Tibial artery (tissue), 4 donors: Measurements from ENCODE around the gene LENG9.

ENCODE experiments used
- DNase-seq, 2 donors: peaks; one replicate each; pipeline ENCODE4 v3.0.0-alpha.2; 2019
- H3K27ac ChIP-seq, 2 donors: fragments of 200-600 bp; sonication (generic) in 1 of 2; 1 replicate in 1 of 2; 2 replicates in 1 of 2; pipeline ENCODE4 v1.5.1; 2018 to 2019; ENCODE audit warnings: mild to moderate bottlenecking in 1 of 2
- H3K27me3 ChIP-seq, 2 donors: fragments of 200-600 bp; sonication (generic) in 1 of 2; one replicate each; pipeline versions ENCODE4 v1.5.1 to v1.6.0; 2016 to 2019
- H3K36me3 ChIP-seq, 3 donors: fragments of 200-600 bp; sonication (generic) in 2 of 3; one replicate each; pipeline ENCODE4 v1.5.1; 2016 to 2019; ENCODE audit warnings: mild to moderate bottlenecking in 2 of 3
- H3K4me1 ChIP-seq, 4 donors: fragments of 200-600 bp; sonication (generic) in 2 of 4; 1 replicate in 3 of 4; 2 replicates in 1 of 4; pipeline ENCODE4 v1.5.1; 2016 to 2019
- H3K4me3 ChIP-seq, 2 donors: fragments of 200-600 bp; sonication (generic) in 1 of 2; 1 replicate in 1 of 2; 2 replicates in 1 of 2; pipeline ENCODE4 v1.5.1; 2018 to 2019; ENCODE audit warnings: mild to moderate bottlenecking in 2 of 2
- H3K9me3 ChIP-seq, 3 donors: fragments of 200-600 bp; sonication (generic) in 1 of 3; one replicate each; pipeline ENCODE4 v1.5.1; 2016 to 2019
- intact Hi-C: fragments of 100-400 bp; cut with DNase I; formaldehyde crosslinking; loops from one replicate; pipeline ENCODE4 v1.15.0; 2023; ENCODE audit warnings: low total_unique reads
- TF ChIP-seq, protein P1 (sequence below), 2 experiments: fragments of 200-600 bp in 1 of 2; fragments of 450-650 bp in 1 of 2; IDR thresholded peaks; one replicate each; pipeline ENCODE4 v1.5.1; 2017 to 2019; ENCODE audit warnings: antibody characterized with exemption in 2 of 2, mild to moderate bottlenecking in 1 of 2, moderate library complexity in 1 of 2

The LENG9 gene

GRCh38 chr19:54430306-54431254 lies 33.0 kb downstream of the LENG9 start:
- DNase-seq: no peak
- TF ChIP-seq, protein P1, sequence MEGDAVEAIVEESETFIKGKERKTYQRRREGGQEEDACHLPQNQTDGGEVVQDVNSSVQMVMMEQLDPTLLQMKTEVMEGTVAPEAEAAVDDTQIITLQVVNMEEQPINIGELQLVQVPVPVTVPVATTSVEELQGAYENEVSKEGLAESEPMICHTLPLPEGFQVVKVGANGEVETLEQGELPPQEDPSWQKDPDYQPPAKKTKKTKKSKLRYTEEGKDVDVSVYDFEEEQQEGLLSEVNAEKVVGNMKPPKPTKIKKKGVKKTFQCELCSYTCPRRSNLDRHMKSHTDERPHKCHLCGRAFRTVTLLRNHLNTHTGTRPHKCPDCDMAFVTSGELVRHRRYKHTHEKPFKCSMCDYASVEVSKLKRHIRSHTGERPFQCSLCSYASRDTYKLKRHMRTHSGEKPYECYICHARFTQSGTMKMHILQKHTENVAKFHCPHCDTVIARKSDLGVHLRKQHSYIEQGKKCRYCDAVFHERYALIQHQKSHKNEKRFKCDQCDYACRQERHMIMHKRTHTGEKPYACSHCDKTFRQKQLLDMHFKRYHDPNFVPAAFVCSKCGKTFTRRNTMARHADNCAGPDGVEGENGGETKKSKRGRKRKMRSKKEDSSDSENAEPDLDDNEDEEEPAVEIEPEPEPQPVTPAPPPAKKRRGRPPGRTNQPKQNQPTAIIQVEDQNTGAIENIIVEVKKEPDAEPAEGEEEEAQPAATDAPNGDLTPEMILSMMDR (IDR thresholded peaks at IDR 0.05): no peak
- intact Hi-C loops: no loop called here
- H3K4me1 ChIP-seq: peaks cover 0 to 33% (median 14%) of the 10 kb centered on the region in 4 donors
- no peak overlapping the region for H3K27ac ChIP-seq
- no peaks in the 10 kb centered on the region for H3K36me3 ChIP-seq
- peaks cover 15 to 52% of the 10 kb centered on the region in 2 donors for H3K27me3 ChIP-seq
- no peaks in the 10 kb centered on the region for H3K9me3 ChIP-seq
- no peak overlapping the region for H3K4me3 ChIP-seq

- DNase-seq: no peak
- Histone ChIP-seq H3K36me3 (no peaks in the 10 kb centered on the region), H3K27ac (no peak overlapping the region), H3K4me1 (peaks cover 0 to 24% (median 11%) of the 10 kb centered on the region in 4 donors), H3K4me3 (no peak overlapping the region), H3K9me3 (no peaks in the 10 kb centered on the region), H3K27me3 (peaks cover 15 to 55% of the 10 kb centered on the region in 2 donors)
- TF ChIP-seq, protein P1 (IDR thresholded peaks at IDR 0.05): no peak
- intact Hi-C loops: no loop called here
These were observed 33.9 kb downstream of the LENG9 start for GRCh38 chr19:54429545-54430227.

- no peak for DNase-seq
- TF ChIP-seq, protein P1 (IDR thresholded peaks at IDR 0.05): no peak
- Histone ChIP-seq H3K27ac (no peak overlapping the region), H3K27me3 (peaks cover 15 to 57% of the 10 kb centered on the region in 2 donors), H3K36me3 (no peaks in the 10 kb centered on the region), H3K9me3 (no peaks in the 10 kb centered on the region), H3K4me1 (peaks cover 0 to 19% (median 11%) of the 10 kb centered on the region in 4 donors), H3K4me3 (no peak overlapping the region)
- intact Hi-C loops: no loop called here
These were observed 34.4 kb downstream of the LENG9 start for GRCh38 chr19:54429176-54429495.

- Histone ChIP-seq H3K4me1 (peaks cover 0 to 16% (median 11%) of the 10 kb centered on the region in 4 donors), H3K36me3 (no peaks in the 10 kb centered on the region), H3K4me3 (no peak overlapping the region), H3K9me3 (no peaks in the 10 kb centered on the region), H3K27me3 (peaks cover 15 to 61% of the 10 kb centered on the region in 2 donors), H3K27ac (no peak overlapping the region)
- DNase-seq: no peak
- intact Hi-C loops: no loop called here
- TF ChIP-seq, protein P1 (IDR thresholded peaks at IDR 0.05): no peak
These were observed 35.0 kb downstream of the LENG9 start for GRCh38 chr19:54428323-54429175.

- TF ChIP-seq, protein P1 (IDR thresholded peaks at IDR 0.05): no peak
- H3K27ac ChIP-seq: no peak overlapping the region
- H3K27me3 ChIP-seq: peaks cover 15 to 63% of the 10 kb centered on the region in 2 donors
- intact Hi-C loops: no loop called here
- H3K4me3 ChIP-seq: no peak overlapping the region
- H3K36me3 ChIP-seq: no peaks in the 10 kb centered on the region
- peaks cover 0 to 16% (median 11%) of the 10 kb centered on the region in 4 donors for H3K4me1 ChIP-seq
- no peaks in the 10 kb centered on the region for H3K9me3 ChIP-seq
- DNase-seq: no peak
These were observed 36.0 kb downstream of the LENG9 start for GRCh38 chr19:54427586-54427985.
